Measurements from ENCODE around the gene RNASE8. TPM values are rescaled to one million over a fixed set of nuclear protein-coding genes. Genes with fewer than 3 reads are reported as not detected.

Gene RNASE8
- total RNA-seq, 2 donors from 2014 or later: not detected

GRCh38 chr14:21033133-21033698 lies 24.4 kb upstream of the RNASE8 start:
- DNase-seq: no peak
- Histone ChIP-seq H3K9me3 (ENCODE audit: control insufficient read depth, low read length) (no peaks in the 10 kb centered on the region), H3K4me3 (ENCODE audit: low read length) (no peak overlapping the region), H3K27me3 (ENCODE audit: control insufficient read depth, insufficient read depth, low read length, poor library complexity, severe bottlenecking) (no peaks in the 10 kb centered on the region), H3K4me1 (ENCODE audit: control insufficient read depth, insufficient read depth, low read length) (no peaks in the 10 kb centered on the region), H3K27ac (ENCODE audit: low read depth, low read length) (no peak overlapping the region), H3K36me3 (ENCODE audit: control insufficient read depth, insufficient read depth, low read length) (no peaks in the 10 kb centered on the region), H3K9ac (ENCODE audit: extremely low read depth, low read length, poor library complexity, severe bottlenecking) (no peak overlapping the region)
- Mint-ChIP-seq H3K4me1 (peaks cover 2% of the 10 kb centered on the region), H3K9me3 (no peaks in the 10 kb centered on the region), H3K36me3 (ENCODE audit: low read depth) (no peaks in the 10 kb centered on the region), H3K4me3 (no peak overlapping the region), H3K27me3 (ENCODE audit: insufficient read depth) (peaks cover 36% of the 10 kb centered on the region), H3K27ac (no peak overlapping the region)
- no peak for TF ChIP-seq CTCF (conservative IDR thresholded peaks at IDR 0.05)
- 92% methylated on average over 4 of the region's 4 CpGs for WGBS, 2 experiments (ENCODE audit: insufficient coverage in 1 of 2, insufficient read length in 1 of 2)

GRCh38 chr14:21034707-21035106 lies 22.9 kb upstream of the RNASE8 start, which contains the start of gene RNASE13:
Gene RNASE13 (minus strand): TSS chr14:21034807. CDS start chr14:21034288, 519 bp downstream.
- no peaks in the 10 kb centered on the region for H3K9me3 ChIP-seq (ENCODE audit: control insufficient read depth, low read length)
- no peak within 1 kb of the TSS for H3K27ac Mint-ChIP-seq
- 89 to 95% methylated on average over 2 to 5 of the region's 5 CpGs for WGBS, 2 experiments (ENCODE audit: insufficient coverage in 1 of 2, insufficient read length in 1 of 2)
- peaks cover 36% of the 10 kb centered on the region for H3K27me3 Mint-ChIP-seq (ENCODE audit: insufficient read depth)
- no peak within 1 kb of the TSS for H3K4me3 ChIP-seq (ENCODE audit: low read length)
- no peaks in the 10 kb centered on the region for H3K9me3 Mint-ChIP-seq
- H3K4me1 ChIP-seq (ENCODE audit: control insufficient read depth, insufficient read depth, low read length): peaks cover 1% of the 10 kb centered on the region
- no peak within 1 kb of the TSS for H3K27ac ChIP-seq (ENCODE audit: low read depth, low read length)
- no peaks in the 10 kb centered on the region for H3K27me3 ChIP-seq (ENCODE audit: control insufficient read depth, insufficient read depth, low read length, poor library complexity, severe bottlenecking)
- H3K4me3 Mint-ChIP-seq: no peak within 1 kb of the TSS
- DNase-seq: no peak
- no peak within 1 kb of the TSS for H3K9ac ChIP-seq (ENCODE audit: extremely low read depth, low read length, poor library complexity, severe bottlenecking)
- peaks cover 17% of the 10 kb centered on the region for H3K4me1 Mint-ChIP-seq
- TF ChIP-seq CTCF (conservative IDR thresholded peaks at IDR 0.05): no peak
- no peaks in the 10 kb centered on the region for H3K36me3 ChIP-seq (ENCODE audit: control insufficient read depth, insufficient read depth, low read length)
- H3K36me3 Mint-ChIP-seq (ENCODE audit: low read depth): no peaks in the 10 kb centered on the region

- Histone ChIP-seq H3K4me3 (ENCODE audit: low read length) (no peak overlapping the region), H3K9ac (ENCODE audit: extremely low read depth, low read length, poor library complexity, severe bottlenecking) (no peak overlapping the region), H3K27me3 (ENCODE audit: control insufficient read depth, insufficient read depth, low read length, poor library complexity, severe bottlenecking) (no peaks in the 10 kb centered on the region), H3K4me1 (ENCODE audit: control insufficient read depth, insufficient read depth, low read length) (peaks cover 4% of the 10 kb centered on the region), H3K9me3 (ENCODE audit: control insufficient read depth, low read length) (no peaks in the 10 kb centered on the region), H3K27ac (ENCODE audit: low read depth, low read length) (no peak overlapping the region), H3K36me3 (ENCODE audit: control insufficient read depth, insufficient read depth, low read length) (no peaks in the 10 kb centered on the region)
- Mint-ChIP-seq H3K27ac (no peak overlapping the region), H3K9me3 (no peaks in the 10 kb centered on the region), H3K4me3 (no peak overlapping the region), H3K4me1 (peaks cover 27% of the 10 kb centered on the region), H3K27me3 (ENCODE audit: insufficient read depth) (peaks cover 31% of the 10 kb centered on the region), H3K36me3 (ENCODE audit: low read depth) (no peaks in the 10 kb centered on the region)
- no peak for DNase-seq
- WGBS, 2 experiments (ENCODE audit: insufficient coverage in 1 of 2, insufficient read length in 1 of 2): 92 to 96% methylated on average over 4 to 7 of the region's 7 CpGs
- TF ChIP-seq CTCF (conservative IDR thresholded peaks at IDR 0.05): no peak
Measured at GRCh38 chr14:21036751-21037150, 20.9 kb upstream of the RNASE8 start.

Measured in endodermal cell (in vitro differentiated cells).